Neural cell (in vitro differentiated cells): Measurements from ENCODE around the gene LYRM2. TPM values are rescaled to one million over a fixed set of nuclear protein-coding genes. Genes with fewer than 3 reads are reported as not detected.
A peak's percentile ranks its signal among the peaks of the same experiment; 100 is the strongest.

ENCODE experiments used
- H2AFZ ChIP-seq: fragments of 200-600, 300-800 bp; sonication (generic), shearing (Covaris generic); 2 replicates; pipeline ENCODE4 v1.6.0; 2014; ENCODE audit warnings: low read depth, mild to moderate bottlenecking, antibody characterized with exemption, low read length, moderate library complexity
- H3F3A ChIP-seq: fragments of 200-600 bp; shearing (Covaris generic); 2 replicates; pipeline ENCODE4 v1.6.1; 2016; ENCODE audit warnings: mild to moderate bottlenecking, moderate library complexity, mixed read lengths, antibody characterized with exemption, low read length; ENCODE audit not compliant: insufficient read depth, poor library complexity, severe bottlenecking
- H3K27ac ChIP-seq: fragments of 200-600, 300-800 bp; sonication (generic), shearing (Covaris generic); 2 replicates; pipeline ENCODE4 v1.5.1; 2014; ENCODE audit warnings: mild to moderate bottlenecking, low read length, moderate library complexity
- H3K27me3 ChIP-seq: fragments of 300-800, 200-600 bp; sonication (generic), shearing (Covaris generic); 2 replicates; pipeline ENCODE4 v1.6.0; 2014; ENCODE audit warnings: mild to moderate bottlenecking, low read depth, low read length, moderate library complexity; ENCODE audit not compliant: insufficient read depth
- H3K36me3 ChIP-seq: fragments of 300-800, 200-600 bp; sonication (generic), shearing (Covaris generic); 2 replicates; pipeline ENCODE4 v1.5.1; 2014; ENCODE audit warnings: mild to moderate bottlenecking, antibody characterized with exemption, low read length, moderate library complexity; ENCODE audit not compliant: insufficient read depth
- H3K4me2 ChIP-seq: fragments of 300-800, 200-600 bp; sonication (generic), shearing (Covaris generic); 2 replicates; pipeline ENCODE4 v1.6.0; 2014; ENCODE audit warnings: mild to moderate bottlenecking, low read length
- H3K4me3 ChIP-seq: fragments of 300-800, 200-600 bp; sonication (generic), shearing (Covaris generic); 2 replicates; pipeline ENCODE4 v1.5.1; 2014; ENCODE audit warnings: mild to moderate bottlenecking, low read length, moderate library complexity
- H3K79me2 ChIP-seq: fragments of 200-600 bp; shearing (Covaris generic); replicated peaks from 2 replicates; pipeline ENCODE4 v1.6.0; 2014; ENCODE audit warnings: mild to moderate bottlenecking, low read length, moderate library complexity; ENCODE audit not compliant: insufficient read depth
- H3K9ac ChIP-seq: fragments of 300-800, 200-600 bp; sonication (generic), shearing (Covaris generic); 2 replicates; pipeline ENCODE4 v1.6.1; 2016; ENCODE audit warnings: mild to moderate bottlenecking, low read length, mixed read lengths
- H3K9me2 ChIP-seq: fragments of 200-600 bp; shearing (Covaris generic); 2 replicates; pipeline ENCODE4 v1.6.1; 2016; ENCODE audit warnings: mild to moderate bottlenecking, low read length, mixed read lengths; ENCODE audit not compliant: insufficient read depth
- H3K9me3 ChIP-seq: fragments of 200-600, 300-800 bp; sonication (generic), shearing (Covaris generic); 2 replicates; pipeline ENCODE4 v1.6.1; 2016; ENCODE audit warnings: mild to moderate bottlenecking, mixed run types, low read length, moderate library complexity, mixed read lengths
- H4K20me1 ChIP-seq: fragments of 200-600 bp; shearing (Covaris generic); 2 replicates; pipeline ENCODE4 v1.6.1; 2016; ENCODE audit warnings: mild to moderate bottlenecking, mixed run types; ENCODE audit not compliant: insufficient read depth
- EP300 ChIP-seq: fragments of 450-650 bp; conservative IDR thresholded peaks from 2 replicates; pipeline ENCODE4 v1.6.1; 2014; ENCODE audit warnings: antibody characterized with exemption, mild to moderate bottlenecking, moderate library complexity; ENCODE audit not compliant: poor library complexity, severe bottlenecking
- EZH2 ChIP-seq: fragments of 200-600, 300-800 bp; shearing (Covaris generic), sonication (generic); IDR thresholded peaks from 2 replicates; pipeline ENCODE4 v1.6.1; 2014; ENCODE audit warnings: antibody characterized with exemption, low read length, borderline replicate concordance, mild to moderate bottlenecking; ENCODE audit not compliant: insufficient read depth, poor library complexity, severe bottlenecking
- MXI1 ChIP-seq: fragments of 450-650 bp; conservative IDR thresholded peaks from 2 replicates; pipeline ENCODE4 v1.6.1; 2014; ENCODE audit warnings: antibody characterized with exemption, mild to moderate bottlenecking; ENCODE audit not compliant: poor library complexity, severe bottlenecking
- POLR2AphosphoS5 ChIP-seq: IDR thresholded peaks from 2 replicates; pipeline ENCODE4 v1.6.1; 2012
- RAD21 ChIP-seq: fragments of 450-650 bp; conservative IDR thresholded peaks from 2 replicates; pipeline ENCODE4 v1.6.1; 2014; ENCODE audit warnings: antibody characterized with exemption, mild to moderate bottlenecking, moderate library complexity
- SMC3 ChIP-seq: fragments of 450-650 bp; conservative IDR thresholded peaks from 2 replicates; pipeline ENCODE4 v1.6.1; 2014; ENCODE audit warnings: antibody characterized with exemption, mild to moderate bottlenecking, moderate library complexity; ENCODE audit not compliant: poor library complexity
- TAF1 ChIP-seq: IDR thresholded peaks from 2 replicates; pipeline ENCODE4 v1.6.1; 2012; ENCODE audit warnings: low read depth
- polyA plus RNA-seq: library from polyadenylated mRNA; depleted of rRNA; stranded (reverse); fragments of >200 nt; gene quantifications from 2 replicates; pipeline ENCODE4 v1.2.3, GENCODE V29; 2014
- TF ChIP-seq, protein P1 (sequence below): fragments of 450-650 bp; IDR thresholded peaks from 2 replicates; pipeline ENCODE4 v1.5.1; 2014; ENCODE audit warnings: antibody characterized with exemption, mild to moderate bottlenecking, moderate library complexity; ENCODE audit not compliant: poor library complexity, severe bottlenecking
- TF ChIP-seq, protein P2 (sequence below): IDR thresholded peaks from 2 replicates; pipeline ENCODE4 v1.6.1; 2012; ENCODE audit warnings: borderline replicate concordance

LYRM2 gene
- polyA plus RNA-seq, 1 donor from 2014 or later, result 25.5 TPM

DNA sequence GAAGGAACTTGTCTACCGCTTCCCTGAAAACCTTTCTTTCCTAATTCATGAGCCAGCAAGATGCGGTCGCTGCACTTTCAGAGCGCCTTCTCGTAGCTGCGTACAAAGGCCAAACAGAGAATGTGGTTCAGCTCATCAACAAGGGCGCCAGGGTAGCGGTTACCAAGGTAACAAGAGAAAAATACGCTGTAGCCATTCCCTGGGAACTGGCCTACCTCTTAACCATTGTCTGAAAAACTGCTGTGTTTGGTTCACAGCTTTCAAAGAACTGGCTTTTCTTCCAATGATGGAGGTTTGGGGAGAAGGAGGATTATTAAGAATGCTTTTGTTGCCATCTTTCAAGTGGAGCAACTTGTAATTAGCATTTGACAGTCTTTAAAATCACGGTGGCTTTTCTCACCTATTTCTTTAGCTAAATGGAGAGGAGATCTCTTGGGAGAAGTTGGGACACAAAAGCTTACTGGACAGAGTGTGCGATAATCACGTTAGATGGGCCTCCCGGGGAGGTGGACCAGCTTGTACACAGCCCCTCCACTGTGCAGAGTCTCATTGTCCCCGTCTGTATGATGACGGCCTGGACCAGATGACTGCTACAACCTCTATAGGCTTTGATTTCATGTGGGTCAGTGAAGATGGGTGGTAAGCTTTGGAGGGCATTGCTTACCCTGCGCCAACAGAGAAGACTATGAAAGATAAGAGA lies 71.5 kb downstream of the LYRM2 start:
- H3K79me2 ChIP-seq, result peaks cover 5% of the 10 kb centered on the region
- TF ChIP-seq RAD21, result peak; percentile 23
- TF ChIP-seq TAF1, result peak; percentile 29
- no peak for TF ChIP-seq SMC3
- TF ChIP-seq EZH2, result no peak
- TF ChIP-seq, protein P1, sequence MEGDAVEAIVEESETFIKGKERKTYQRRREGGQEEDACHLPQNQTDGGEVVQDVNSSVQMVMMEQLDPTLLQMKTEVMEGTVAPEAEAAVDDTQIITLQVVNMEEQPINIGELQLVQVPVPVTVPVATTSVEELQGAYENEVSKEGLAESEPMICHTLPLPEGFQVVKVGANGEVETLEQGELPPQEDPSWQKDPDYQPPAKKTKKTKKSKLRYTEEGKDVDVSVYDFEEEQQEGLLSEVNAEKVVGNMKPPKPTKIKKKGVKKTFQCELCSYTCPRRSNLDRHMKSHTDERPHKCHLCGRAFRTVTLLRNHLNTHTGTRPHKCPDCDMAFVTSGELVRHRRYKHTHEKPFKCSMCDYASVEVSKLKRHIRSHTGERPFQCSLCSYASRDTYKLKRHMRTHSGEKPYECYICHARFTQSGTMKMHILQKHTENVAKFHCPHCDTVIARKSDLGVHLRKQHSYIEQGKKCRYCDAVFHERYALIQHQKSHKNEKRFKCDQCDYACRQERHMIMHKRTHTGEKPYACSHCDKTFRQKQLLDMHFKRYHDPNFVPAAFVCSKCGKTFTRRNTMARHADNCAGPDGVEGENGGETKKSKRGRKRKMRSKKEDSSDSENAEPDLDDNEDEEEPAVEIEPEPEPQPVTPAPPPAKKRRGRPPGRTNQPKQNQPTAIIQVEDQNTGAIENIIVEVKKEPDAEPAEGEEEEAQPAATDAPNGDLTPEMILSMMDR, result no peak
- TF ChIP-seq POLR2AphosphoS5, result peak; percentile 73
- TF ChIP-seq, protein P2, sequence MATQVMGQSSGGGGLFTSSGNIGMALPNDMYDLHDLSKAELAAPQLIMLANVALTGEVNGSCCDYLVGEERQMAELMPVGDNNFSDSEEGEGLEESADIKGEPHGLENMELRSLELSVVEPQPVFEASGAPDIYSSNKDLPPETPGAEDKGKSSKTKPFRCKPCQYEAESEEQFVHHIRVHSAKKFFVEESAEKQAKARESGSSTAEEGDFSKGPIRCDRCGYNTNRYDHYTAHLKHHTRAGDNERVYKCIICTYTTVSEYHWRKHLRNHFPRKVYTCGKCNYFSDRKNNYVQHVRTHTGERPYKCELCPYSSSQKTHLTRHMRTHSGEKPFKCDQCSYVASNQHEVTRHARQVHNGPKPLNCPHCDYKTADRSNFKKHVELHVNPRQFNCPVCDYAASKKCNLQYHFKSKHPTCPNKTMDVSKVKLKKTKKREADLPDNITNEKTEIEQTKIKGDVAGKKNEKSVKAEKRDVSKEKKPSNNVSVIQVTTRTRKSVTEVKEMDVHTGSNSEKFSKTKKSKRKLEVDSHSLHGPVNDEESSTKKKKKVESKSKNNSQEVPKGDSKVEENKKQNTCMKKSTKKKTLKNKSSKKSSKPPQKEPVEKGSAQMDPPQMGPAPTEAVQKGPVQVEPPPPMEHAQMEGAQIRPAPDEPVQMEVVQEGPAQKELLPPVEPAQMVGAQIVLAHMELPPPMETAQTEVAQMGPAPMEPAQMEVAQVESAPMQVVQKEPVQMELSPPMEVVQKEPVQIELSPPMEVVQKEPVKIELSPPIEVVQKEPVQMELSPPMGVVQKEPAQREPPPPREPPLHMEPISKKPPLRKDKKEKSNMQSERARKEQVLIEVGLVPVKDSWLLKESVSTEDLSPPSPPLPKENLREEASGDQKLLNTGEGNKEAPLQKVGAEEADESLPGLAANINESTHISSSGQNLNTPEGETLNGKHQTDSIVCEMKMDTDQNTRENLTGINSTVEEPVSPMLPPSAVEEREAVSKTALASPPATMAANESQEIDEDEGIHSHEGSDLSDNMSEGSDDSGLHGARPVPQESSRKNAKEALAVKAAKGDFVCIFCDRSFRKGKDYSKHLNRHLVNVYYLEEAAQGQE, result peak; percentile 61
- peak; percentile 77 for TF ChIP-seq EP300
- no peak for TF ChIP-seq MXI1
- H3K9ac ChIP-seq, result peak overlapping the region; percentile 61
- peak overlapping the region; percentile 88 for H3K27ac ChIP-seq
- H2AFZ ChIP-seq, result peak overlapping the region; percentile 71
- peak overlapping the region; percentile 57 for H3K4me2 ChIP-seq
- H4K20me1 ChIP-seq, result no peaks in the 10 kb centered on the region
- no peaks in the 10 kb centered on the region for H3K9me3 ChIP-seq
- no peaks in the 10 kb centered on the region for H3K9me2 ChIP-seq
- H3K27me3 ChIP-seq, result no peaks in the 10 kb centered on the region
- peak overlapping the region; percentile 50 for H3K4me3 ChIP-seq
- no peaks in the 10 kb centered on the region for H3K36me3 ChIP-seq
- peaks cover 4% of the 10 kb centered on the region for H3F3A ChIP-seq

DNA sequence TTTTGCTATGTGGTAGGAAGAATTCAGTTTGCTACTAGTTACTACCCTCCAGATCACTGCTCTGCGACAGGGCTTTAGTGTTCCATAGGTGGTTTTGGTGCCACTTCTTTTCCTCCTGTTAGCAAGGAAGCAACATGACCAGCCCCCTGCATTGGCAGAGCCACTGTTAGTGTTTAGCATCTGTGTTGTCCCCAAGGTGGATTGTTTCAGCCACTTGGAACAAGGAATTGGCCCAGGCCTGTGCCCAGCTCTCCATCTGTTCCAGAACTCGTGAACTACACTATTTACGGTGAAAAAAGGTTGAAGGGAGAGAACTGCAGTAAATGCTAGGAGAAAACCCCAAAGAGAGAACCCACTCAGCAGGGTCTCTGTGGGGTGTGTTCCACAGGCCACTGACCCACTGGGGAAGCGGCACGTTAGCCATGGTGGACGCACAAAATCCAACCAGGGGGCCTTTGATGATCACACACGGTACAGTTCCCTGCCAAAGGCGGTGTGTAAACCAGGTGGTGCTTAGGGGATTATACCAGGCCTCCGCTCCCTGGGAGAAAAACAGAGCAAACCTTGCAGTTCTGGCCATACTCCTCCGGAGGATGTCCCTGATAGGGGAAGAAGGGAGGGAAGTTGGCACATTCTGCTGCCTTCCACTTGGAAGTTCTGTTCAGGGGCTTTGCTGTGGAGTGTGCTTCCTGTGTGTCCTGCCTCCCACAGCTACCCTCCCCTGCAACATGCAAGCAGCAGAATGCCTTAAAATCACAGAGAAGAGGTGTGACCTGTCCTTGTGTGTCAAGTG lies 72.3 kb downstream of the LYRM2 start:
- no peaks in the 10 kb centered on the region for H3K9me3 ChIP-seq
- no peaks in the 10 kb centered on the region for H3K36me3 ChIP-seq
- no peaks in the 10 kb centered on the region for H3K27me3 ChIP-seq
- H4K20me1 ChIP-seq, result no peaks in the 10 kb centered on the region
- no peaks in the 10 kb centered on the region for H3K9me2 ChIP-seq
- no peak for TF ChIP-seq RAD21
- TF ChIP-seq POLR2AphosphoS5, result no peak
- no peak for TF ChIP-seq TAF1
- H3K27ac ChIP-seq, result peak overlapping the region; percentile 88
- H3F3A ChIP-seq, result peaks cover 4% of the 10 kb centered on the region
- H3K9ac ChIP-seq, result peak overlapping the region; percentile 61
- peak overlapping the region; percentile 7 for H2AFZ ChIP-seq
- peak overlapping the region; percentile 57 for H3K4me2 ChIP-seq
- H3K4me3 ChIP-seq, result peak overlapping the region; percentile 50
- H3K79me2 ChIP-seq, result peaks cover 5% of the 10 kb centered on the region
